ENCODE results near the gene ZCCHC2.

- TF ChIP-seq CTCF (IDR thresholded peaks at IDR 0.05) (no peak), POLR2AphosphoS5 (IDR thresholded peaks at IDR 0.05) (no peak), POLR2A (IDR thresholded peaks at IDR 0.05) (no peak)
Measured at GRCh38 chr18:62537946-62538345, 15.1 kb downstream of the ZCCHC2 start.

Data from transverse colon (tissue), 4 donors.